GM19467 (cell line): ENCODE measurements around the gene TTLL8.
"Not testable (repeated sequence)": the region's sequence is repeated elsewhere in the genome, so short reads cannot be mapped to it uniquely, and the experiment has no call there.

Experiments
- ATAC-seq: cut with Tn5 transposase; IDR thresholded peaks from one replicate; pipeline ENCODE4 v1.9.1; 2021; ENCODE audit warnings: mild to moderate bottlenecking, moderate library complexity; ENCODE audit not compliant: unreplicated experiment

Gene TTLL8

DNA sequence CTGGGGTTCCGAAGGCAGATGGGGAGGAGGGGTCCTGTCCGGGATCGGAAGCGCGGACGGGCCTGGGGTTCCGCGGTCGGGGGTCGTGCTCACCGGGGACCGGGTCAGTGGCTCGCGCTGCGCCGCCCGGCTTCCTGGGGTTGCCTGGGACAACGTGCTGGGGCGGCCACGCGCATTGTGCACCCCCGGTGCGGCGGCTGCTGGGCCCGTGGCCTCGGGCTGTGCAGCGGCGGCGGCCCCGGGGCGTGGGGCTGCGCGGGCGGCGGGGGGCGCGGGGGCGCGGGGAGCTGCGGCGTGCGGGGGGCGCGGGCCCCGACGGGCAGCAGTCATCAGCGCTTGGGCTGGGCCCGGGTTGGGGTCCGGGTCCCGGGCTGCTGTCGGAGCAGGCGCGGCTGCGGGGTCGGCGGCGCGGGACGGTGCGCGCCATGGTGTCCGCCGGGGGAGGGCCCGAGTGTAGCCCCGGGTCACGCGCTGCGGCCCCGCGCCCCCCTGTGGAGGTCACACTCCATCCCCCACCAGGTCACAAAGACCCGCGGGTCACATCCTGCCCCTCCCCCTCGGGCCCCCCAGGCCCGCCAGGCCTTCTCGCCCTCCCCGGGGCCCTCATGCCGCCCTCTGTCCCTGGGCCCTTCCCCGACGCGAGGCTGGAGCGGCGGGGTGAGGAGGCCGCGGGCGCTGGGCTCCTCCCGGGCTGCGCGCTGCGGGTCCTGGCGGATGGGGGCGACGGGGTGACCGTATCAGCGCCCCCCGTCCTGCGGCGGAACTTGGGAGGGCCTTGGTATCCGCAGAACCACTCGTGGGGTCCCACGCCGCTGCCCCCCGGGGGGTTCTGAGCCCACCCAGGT is at the start of gene TTLL8:
TTLL8 (minus strand) TSS at position 238 of the 845 bp plus-strand sequence.
- ATAC-seq: no peak

- ATAC-seq: no peak
Observed at GRCh38 chr22:50107529-50107928, 49.4 kb upstream of the TTLL8 start.

DNA sequence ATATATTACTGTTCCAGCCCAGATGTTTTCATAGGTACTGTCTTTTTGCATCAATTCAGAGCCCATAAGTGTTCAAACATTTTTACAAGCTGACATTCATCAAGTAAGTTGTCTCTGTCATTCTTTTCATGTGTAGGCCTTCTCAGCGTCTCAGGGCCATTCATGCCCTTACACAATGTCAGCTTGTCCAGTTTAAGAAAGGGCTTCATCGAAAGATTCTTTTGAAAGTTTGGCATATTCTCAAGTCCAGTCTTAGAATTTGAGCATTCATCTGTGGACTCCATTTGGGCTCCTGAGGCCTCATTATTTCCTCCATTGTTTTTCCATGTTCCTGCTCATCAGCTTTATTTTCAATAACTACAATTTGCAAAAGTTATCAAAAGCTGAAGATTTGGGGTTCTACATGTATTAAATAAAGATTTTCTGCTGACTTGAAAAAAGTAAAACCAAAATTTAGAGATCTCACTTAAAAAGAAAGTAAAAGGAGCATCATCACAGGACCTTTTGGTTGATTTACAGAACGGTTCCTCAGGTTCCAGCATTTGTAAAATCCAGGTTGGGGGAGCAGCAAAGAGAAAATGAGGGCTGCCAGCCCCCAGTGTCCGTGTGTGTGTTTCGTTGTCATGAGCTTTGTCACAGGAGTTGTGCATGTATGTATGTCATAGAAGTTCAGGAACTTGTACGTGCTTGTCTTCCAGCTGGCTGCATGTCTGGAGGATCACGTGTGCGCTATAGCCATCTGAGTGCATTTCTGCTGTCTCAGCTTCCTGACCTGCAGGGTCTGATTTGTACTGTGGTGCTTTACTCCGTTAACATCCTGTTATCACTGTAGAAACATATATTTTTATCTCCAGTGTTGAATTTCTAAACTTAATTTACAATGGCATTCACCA is 47.4 kb upstream of the TTLL8 start:
- no peak for ATAC-seq

DNA sequence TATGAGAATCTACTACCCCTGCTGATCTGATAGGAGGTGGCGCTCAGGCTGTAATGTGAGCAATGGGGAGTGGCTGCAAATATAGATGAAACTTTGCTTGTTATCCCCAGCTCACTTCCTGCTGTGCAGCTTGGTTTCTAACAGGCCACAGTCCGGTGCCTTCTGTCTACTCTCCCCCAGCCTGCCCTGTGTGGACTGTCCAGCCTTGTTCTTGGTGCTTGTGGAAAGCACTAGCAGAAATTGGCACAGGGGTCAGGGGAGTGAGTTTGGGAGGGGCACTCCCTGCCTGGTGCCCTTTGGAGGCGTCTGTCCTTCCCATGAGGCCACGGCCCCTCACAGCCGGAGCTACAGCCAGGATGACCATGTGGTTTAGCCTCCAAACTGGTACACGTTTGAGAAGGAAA is 46.0 kb upstream of the TTLL8 start:
- ATAC-seq: no peak

GRCh38 chr22:50102946-50103345 is 44.8 kb upstream of the TTLL8 start:
- no peak for ATAC-seq

GRCh38 chr22:50101870-50102565 is 43.9 kb upstream of the TTLL8 start:
- no peak for ATAC-seq

DNA sequence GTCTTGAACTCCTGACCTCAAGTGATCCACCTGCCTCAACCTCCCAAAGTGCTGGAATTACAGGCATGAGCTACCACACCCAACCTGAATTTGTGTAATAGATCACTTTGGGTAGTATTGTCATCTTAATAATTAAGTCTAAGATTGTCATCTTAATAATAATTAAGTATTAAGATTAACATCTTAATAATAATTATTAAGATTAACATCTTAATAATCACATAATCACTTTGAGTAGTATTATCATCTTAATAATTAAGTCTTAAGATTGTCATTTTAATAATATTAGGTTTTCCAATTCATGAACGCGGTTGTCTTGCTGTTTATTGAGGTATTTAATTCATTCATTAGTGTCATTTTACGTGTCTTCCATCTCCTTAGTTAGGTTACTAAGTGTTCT is 40.0 kb upstream of the TTLL8 start:
- ATAC-seq: no peak

- ATAC-seq: no peak
Observed at GRCh38 chr22:50092342-50092741, 34.2 kb upstream of the TTLL8 start.

DNA sequence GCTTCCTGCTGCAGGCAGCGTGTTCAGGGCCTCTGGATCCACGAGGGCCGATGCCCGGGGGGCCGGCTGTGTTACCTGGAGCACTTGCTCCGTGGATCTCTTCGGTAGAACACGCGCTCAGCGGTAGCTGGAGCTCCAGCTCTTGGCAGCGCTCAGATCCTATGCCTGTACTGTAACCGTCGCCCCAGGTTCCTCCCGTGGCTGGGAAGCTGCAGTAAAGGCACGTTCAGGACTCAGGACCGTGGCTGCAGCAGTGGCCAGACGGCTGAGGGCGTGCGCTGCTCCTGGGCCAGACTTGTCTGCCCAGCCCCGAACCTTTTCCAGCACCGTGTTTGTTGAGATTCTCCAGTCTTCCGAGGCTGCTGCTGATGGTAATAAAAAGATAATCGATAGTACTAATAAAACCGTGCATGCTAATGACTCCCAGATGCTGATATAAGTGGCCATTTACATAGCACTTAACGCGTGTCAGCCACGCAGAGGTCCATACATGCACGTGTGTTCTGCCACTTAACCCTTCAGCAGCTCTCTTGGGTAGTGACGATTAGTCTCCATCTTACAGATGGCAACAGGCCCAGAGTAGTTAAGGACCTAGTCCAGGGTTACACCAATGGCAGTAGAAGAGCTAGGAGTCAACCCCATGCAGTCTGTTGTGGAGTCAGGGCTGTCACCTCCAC is 33.1 kb upstream of the TTLL8 start:
- no peak for ATAC-seq

GRCh38 chr22:50090412-50090714 is 32.3 kb upstream of the TTLL8 start:
- no peak for ATAC-seq

DNA sequence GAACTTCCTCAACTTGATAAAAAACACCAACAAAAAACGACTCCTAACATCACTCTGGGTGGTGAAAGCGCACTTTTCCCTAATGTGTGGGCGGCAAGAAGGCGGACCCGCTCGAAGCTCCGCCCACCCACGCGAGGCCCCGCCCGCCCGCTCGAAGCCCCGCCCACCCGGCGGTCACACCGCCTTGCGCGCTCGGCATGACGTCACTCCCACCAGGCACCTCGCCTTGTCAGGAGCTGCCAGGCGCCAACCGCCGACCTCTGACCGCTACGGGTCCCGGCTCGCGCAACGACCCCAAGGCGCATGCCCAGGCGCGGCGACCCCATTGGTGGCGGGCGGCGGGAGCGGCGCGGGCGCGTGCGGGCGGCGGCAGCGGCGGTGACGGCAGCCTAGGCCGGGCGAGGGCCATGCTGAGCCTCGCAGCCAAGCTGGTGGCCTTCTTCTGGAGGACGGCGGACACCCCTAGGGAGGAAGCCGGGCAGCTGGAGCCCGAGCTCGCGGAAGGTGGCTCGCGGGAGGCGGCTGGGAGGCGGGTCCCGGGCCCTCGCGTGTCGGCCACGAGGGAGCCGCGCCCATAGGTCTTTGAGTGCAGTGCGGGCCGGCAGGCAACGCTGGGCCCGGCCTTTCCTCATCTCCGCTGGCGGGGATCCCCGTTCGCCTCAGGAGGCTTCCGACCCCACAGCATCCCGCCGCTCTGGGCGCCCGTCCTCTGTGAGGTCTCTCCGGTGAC is 31.7 kb upstream of the TTLL8 start, which contains the start of gene MOV10L1:
MOV10L1 (plus strand) TSS at position 325 of the 730 bp plus-strand sequence; CDS start at position 408, 83 bp downstream.
- ATAC-seq: no peak

DNA sequence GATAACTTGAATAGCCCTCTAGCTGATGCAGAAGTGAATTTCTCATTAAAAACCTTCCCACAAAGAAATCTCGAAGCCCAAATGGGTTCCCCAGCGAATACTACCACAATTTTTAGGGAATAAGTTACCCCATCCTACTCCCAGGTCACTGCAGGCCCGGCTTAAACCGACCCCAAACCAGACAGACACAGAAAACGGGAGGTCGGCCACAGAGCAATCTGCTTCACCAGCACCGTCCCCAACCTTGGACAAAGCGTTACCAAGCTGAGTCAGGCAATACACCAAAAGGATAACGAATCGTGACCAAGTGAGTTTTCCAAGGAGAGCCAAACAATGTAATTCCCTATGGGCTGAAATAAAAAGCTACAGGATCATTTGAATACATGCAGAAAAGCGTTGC is 31.1 kb upstream of the TTLL8 start:
- no peak for ATAC-seq

- no peak for ATAC-seq
Observed at GRCh38 chr22:50088096-50088495, 30.0 kb upstream of the TTLL8 start.

DNA sequence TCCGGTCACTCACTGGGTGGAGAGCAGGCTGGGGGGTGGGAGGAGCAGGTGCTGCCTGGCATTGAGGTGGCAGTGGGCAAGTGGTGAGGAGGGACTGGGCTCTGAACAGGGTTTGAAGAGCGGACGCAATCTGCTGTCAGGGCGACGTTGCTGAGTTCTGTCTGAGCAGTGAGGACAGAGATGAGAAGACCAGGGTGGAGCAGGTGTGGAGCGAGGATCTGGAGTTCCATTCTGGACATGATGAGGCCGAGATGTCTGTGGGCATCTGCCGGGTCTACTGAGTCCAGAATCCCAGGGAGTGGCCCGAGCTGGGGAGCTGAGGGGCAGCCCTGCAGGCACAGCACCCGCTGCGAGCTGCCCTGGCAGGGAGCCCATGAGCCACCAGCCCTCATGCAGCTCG is 29.5 kb upstream of the TTLL8 start:
- ATAC-seq: no peak

GRCh38 chr22:50086975-50087374 is 28.9 kb upstream of the TTLL8 start:
- not testable (repeated sequence) for ATAC-seq

DNA sequence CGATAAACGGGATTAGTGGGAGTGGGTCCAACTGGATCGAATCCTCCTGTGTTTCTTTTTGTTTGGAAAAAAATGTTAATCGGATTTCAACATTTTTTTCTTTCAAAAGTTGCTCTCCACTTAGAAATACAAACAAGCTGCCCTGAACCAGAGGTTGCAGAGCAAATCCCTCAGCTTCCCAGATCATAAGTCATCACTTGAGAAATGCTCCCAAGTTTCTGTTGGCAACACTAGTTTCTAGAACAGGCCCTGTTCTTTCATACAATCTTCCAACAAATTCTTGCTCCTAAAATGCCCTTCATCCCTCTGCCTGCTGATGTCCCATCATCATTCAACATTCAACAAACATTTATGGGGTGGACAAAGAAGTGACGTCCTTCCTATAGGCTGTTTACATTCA is 28.4 kb upstream of the TTLL8 start:
- ATAC-seq: no peak

DNA sequence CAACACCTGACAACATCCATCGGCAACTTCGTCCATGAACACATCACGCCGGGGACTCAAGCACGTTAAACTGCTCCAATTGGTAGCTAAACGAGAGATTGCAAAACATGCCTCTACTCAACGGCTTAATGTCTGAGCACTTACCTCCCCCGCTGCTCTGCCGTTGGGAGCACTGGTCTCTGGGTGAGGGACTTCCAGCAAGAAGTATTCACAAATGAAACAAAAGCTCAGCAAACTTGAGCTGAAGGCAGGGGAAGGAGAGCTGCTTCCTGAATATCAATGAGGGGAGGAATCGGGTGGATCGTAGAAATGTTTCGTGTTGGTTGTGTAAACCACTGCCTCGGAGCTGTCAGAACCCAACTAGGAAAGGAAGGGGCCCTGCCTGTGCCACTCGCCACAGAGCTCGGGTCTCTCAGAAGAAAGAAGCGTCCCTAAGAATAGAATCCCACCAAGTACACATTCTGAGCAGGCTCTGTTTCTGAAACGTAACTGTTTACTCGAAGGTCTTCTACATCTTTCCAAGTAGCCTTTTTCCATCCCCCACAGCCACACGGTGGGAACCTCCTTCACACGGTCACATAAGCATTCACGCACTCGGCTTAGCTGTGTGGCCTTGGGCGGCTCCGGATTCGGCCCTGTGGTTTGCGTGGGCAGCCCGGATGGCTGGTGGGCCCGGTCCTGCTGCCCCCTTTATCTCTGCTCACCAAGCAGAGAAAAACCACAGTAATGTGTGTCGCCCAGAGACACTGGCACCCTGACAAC is 27.3 kb upstream of the TTLL8 start, which contains the start of gene MLC1:
MLC1 (minus strand) TSS at position 216 of the 762 bp plus-strand sequence. CDS start 524 bp downstream, outside the sequence.
- no peak for ATAC-seq

DNA sequence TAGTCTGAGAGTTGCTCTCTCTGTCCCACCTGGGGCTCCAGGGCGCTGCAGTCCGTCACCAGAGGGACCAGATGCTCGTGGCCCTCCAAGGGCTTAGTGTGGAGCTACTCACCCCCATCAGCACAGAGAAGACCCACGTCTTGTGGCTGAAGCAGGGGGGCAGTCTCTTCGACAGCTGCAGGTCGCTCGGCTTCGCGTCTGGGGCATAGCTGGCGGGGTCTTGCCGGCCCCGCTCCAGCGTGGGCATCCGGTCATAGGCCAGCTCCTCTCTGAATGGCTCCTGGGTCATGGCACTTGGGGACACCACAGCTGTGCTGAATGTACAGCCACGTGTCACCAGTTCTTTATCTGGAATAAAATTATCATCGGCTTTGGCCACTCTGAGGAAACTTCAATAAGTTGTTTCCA is 26.5 kb upstream of the TTLL8 start:
- no peak for ATAC-seq

DNA sequence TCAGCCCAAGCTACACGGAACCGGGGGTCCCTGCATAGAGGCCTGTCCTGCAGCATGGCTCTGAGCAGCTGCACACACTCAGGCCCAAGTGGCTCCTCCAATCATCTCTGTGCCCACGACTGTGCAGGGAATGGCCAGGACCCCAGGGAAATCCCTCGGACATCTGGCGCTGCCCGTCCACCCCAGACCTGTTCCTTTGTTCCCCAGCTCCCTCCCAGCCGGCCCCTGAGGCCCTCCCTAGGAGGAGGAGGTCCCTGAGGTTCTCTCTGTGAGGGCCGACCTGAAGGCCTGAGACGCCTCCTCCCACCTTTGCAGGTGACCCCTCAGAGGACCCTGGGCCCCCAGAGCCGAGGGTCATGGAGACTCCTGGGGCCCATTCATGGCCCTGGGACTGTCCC is 26.0 kb upstream of the TTLL8 start:
- ATAC-seq: no peak
